A549 (cell line): ENCODE data around the gene MEIS1. TPM values are rescaled to one million over a fixed set of nuclear protein-coding genes. Genes with fewer than 3 reads are reported as not detected.
A peak's percentile ranks its signal among the peaks of the same experiment; 100 is the strongest.

Experiments
- ATAC-seq, 2 experiments: fragments of 200-7000 bp in 1 of 2; fragments of >200 bp in 1 of 2; cut with Nextera tagmentation in 1 of 2; cut with Tn5 transposase in 1 of 2; 3 replicates each; pipeline versions ENCODE4 v1.8.0 to v1.9.1; 2018 to 2020; ENCODE audit warnings: mild to moderate bottlenecking in 1 of 2, moderate library complexity in 1 of 2
- CTCF ChIA-PET: fragments of 300-600 bp; sonication (Branson Sonifier 250); formaldehyde crosslinking; extraction: SDS; loops from one replicate; lab custom pipeline; 2021; ENCODE audit warnings: antibody characterized with exemption, inconsistent platforms; lab: Yijun Ruan, JAX
- POLR2A ChIA-PET: fragments of 350-600 bp; formaldehyde crosslinking; extraction: SDS; loops from one replicate; lab custom pipeline; 2021; ENCODE audit warnings: antibody characterized with exemption, inconsistent platforms; lab: Yijun Ruan, JAX
- DNase-seq, 2 experiments: peaks; one replicate each; pipeline versions ENCODE4 v3.0.0 to v3.0.0-alpha.2; 2011 to 2016; ENCODE audit warnings: low read depth in 1 of 2, low spot score in 1 of 2
- FAIRE-seq: peaks from 2 replicates; lab custom pipeline; 2011; peaks lifted over from hg19 to GRCh38; lab: Jason Lieb, UNC
- H3K27ac ChIP-seq, 2 experiments: fragments of >200 bp; sonication (Bioruptor Twin); formaldehyde crosslinking; 3 replicates each; pipeline ENCODE4 v1.5.1; 2016 to 2017
- H3K4me1 ChIP-seq: fragments of >200 bp; sonication (Bioruptor Twin); formaldehyde crosslinking; 3 replicates; pipeline ENCODE4 v1.6.1; 2016
- H3K4me2 ChIP-seq: fragments of >200 bp; sonication (Bioruptor Twin); formaldehyde crosslinking; 3 replicates; pipeline ENCODE4 v1.6.1; 2016
- H3K4me3 ChIP-seq: fragments of >200 bp; sonication (Bioruptor Twin); formaldehyde crosslinking; 3 replicates; pipeline ENCODE4 v1.5.1; 2016
- H3K9me3 ChIP-seq: fragments of >200 bp; sonication (Bioruptor Twin); formaldehyde crosslinking; 3 replicates; pipeline ENCODE4 v1.6.1; 2016
- BHLHE40 ChIP-seq: IDR thresholded peaks from 2 replicates; pipeline ENCODE4 v1.6.1; 2012; ENCODE audit warnings: low read depth, low read length, inconsistent platforms
- CEBPB ChIP-seq, 2 experiments: fragments of >200 bp in 1 of 2; sonication (Bioruptor Twin) in 1 of 2; formaldehyde crosslinking in 1 of 2; IDR thresholded peaks; 2 replicates each; pipeline ENCODE4 v1.6.1; 2012 to 2016
- EHMT2 ChIP-seq: fragments of 200-600 bp; sonication (generic); IDR thresholded peaks from 2 replicates; pipeline ENCODE4 v1.6.1; 2016; ENCODE audit warnings: antibody characterized with exemption, low read depth, mild to moderate bottlenecking, moderate library complexity
- EP300 ChIP-seq, 2 experiments: fragments of >200 bp; sonication (Bioruptor Twin); formaldehyde crosslinking; IDR thresholded peaks; 2 replicates in 1 of 2; 3 replicates in 1 of 2; pipeline ENCODE4 v1.6.1; 2016 to 2017
- FOSL2 ChIP-seq, 2 experiments: fragments of 450-650 bp in 1 of 2; fragments of >200 bp in 1 of 2; sonication (Bioruptor Twin) in 1 of 2; formaldehyde crosslinking; IDR thresholded peaks; 2 replicates each; pipeline versions ENCODE4 v1.5.0 to v1.6.1; 2016 to 2020; ENCODE audit warnings: mild to moderate bottlenecking in 1 of 2, moderate library complexity in 1 of 2
- GATA3 ChIP-seq: IDR thresholded peaks from 2 replicates; pipeline ENCODE4 v1.6.1; 2012; ENCODE audit warnings: borderline replicate concordance
- HEYL ChIP-seq: fragments of 250-450 bp; sonication (Bioruptor Pico); IDR thresholded peaks from 2 replicates; pipeline ENCODE4 v1.8.0; 2021; ENCODE audit warnings: mild to moderate bottlenecking, moderate library complexity
- HMGXB4 ChIP-seq: fragments of 250-450 bp; sonication (Bioruptor Pico); IDR thresholded peaks from 2 replicates; pipeline ENCODE4 v1.5.0; 2021; ENCODE audit warnings: mild to moderate bottlenecking, moderate library complexity, borderline replicate concordance
- JUN ChIP-seq, 2 experiments: fragments of >200 bp; sonication (Bioruptor Twin); formaldehyde crosslinking; IDR thresholded peaks; 2 replicates in 1 of 2; 3 replicates in 1 of 2; pipeline ENCODE4 v1.6.1; 2016 to 2017
- JUNB ChIP-seq: fragments of >200 bp; sonication (Bioruptor Twin); formaldehyde crosslinking; IDR thresholded peaks from 2 replicates; pipeline ENCODE4 v1.6.1; 2016
- MAX ChIP-seq: IDR thresholded peaks from 2 replicates; pipeline ENCODE4 v1.6.1; 2012
- MAZ ChIP-seq: fragments of 150-350 bp; IDR thresholded peaks from 2 replicates; pipeline ENCODE4 v1.6.1; 2014; ENCODE audit warnings: antibody characterized with exemption, low read depth, low read length, borderline replicate concordance
- PHF8 ChIP-seq: fragments of 200-600 bp; sonication (generic); IDR thresholded peaks from 2 replicates; pipeline ENCODE4 v1.6.1; 2016; ENCODE audit warnings: low read depth, mild to moderate bottlenecking, antibody characterized with exemption, moderate library complexity, borderline replicate concordance
- RAD21 ChIP-seq, 2 experiments: fragments of >200 bp in 1 of 2; sonication (Bioruptor Twin) in 1 of 2; formaldehyde crosslinking in 1 of 2; IDR thresholded peaks in 1 of 2; conservative IDR thresholded peaks in 1 of 2; 2 replicates in 1 of 2; 3 replicates in 1 of 2; pipeline ENCODE4 v1.6.1; 2012 to 2018; ENCODE audit warnings: inconsistent platforms in 1 of 2
- REST ChIP-seq: fragments of 200-600 bp; sonication (generic); IDR thresholded peaks from 2 replicates; pipeline ENCODE4 v1.6.1; 2016; ENCODE audit warnings: antibody characterized with exemption, mild to moderate bottlenecking, moderate library complexity
- WGBS: methylation state at CpG from one replicate; pipeline ENCODE4 v1.1.6; 2017; ENCODE audit errors: missing lambda C conversion rate; 5-methylcytosine and 5-hydroxymethylcytosine counted together
- polyA plus RNA-seq, 4 experiments: library from polyadenylated mRNA; depleted of rRNA in 3 of 4; stranded (reverse); fragments of >200 nt; fragmentation: RNase III in 1 of 4; extraction: RNeasy Plus Mini Kit Qiagen cat#74134 plus additional on column Dnase treatment in 1 of 4; gene quantifications; 2 replicates in 3 of 4; 3 replicates in 1 of 4; pipeline ENCODE4 v1.2.3, GENCODE V29; 2011 to 2017

MEIS1 gene
- polyA plus RNA-seq, 2 of the 4 experiments (the other 2 are of a cell fraction) = 1.9 to 4.2 TPM

GRCh38 chr2:66431846-66432587 lies 2.9 kb upstream of the MEIS1 start:
- Histone ChIP-seq H3K4me1 (peaks cover 13% of the 10 kb centered on the region; the same call in 2 of the 3 replicates), H3K27ac (no peak overlapping the region), H3K4me3 (no peak overlapping the region; the same call in 2 of the 3 replicates), H3K4me2 (peak overlapping the region; percentile 91), H3K9me3 (no peaks in the 10 kb centered on the region)
- ChIA-PET CTCF (interaction anchor here (1.3 to 3.8 kb wide), 3 partner anchors 890 to 1219 kb away, joined by 3 to 13 read pairs (median 3); no protein-coding TSS in a partner anchor), POLR2A (no interaction called here)
- ATAC-seq (no peak), FAIRE-seq (no peak), DNase-seq (no peak)
- TF ChIP-seq EHMT2 = no peak
- TF ChIP-seq JUN (IDR thresholded peaks at IDR 0.05) = no peak
- TF ChIP-seq CEBPB (IDR thresholded peaks at IDR 0.05) = peak; percentile 53 to 66; a peak in 2 of 4 replicates
- 70% methylated on average over 36 of the region's 39 CpGs for WGBS

- H3K27ac ChIP-seq = peak overlapping the region; percentile 70 to 86
- no peak for FAIRE-seq
- 2% methylated on average over 36 of the region's 51 CpGs for WGBS
- POLR2A ChIA-PET = interaction anchor here (0.6 to 2.0 kb wide), 4 partner anchors 25 to 1128 kb away, joined by 3 to 24 read pairs (median 4); no protein-coding TSS in a partner anchor
- H3K4me3 ChIP-seq = peak overlapping the region; percentile 77
- TF ChIP-seq RAD21 (conservative IDR thresholded peaks at IDR 0.05 in 1 of 2, IDR thresholded peaks at IDR 0.05 in 1 of 2) = 0 out of 5 replicates have a peak, but pooled peaks of 1 of the 2 experiments have one; percentile 14
- no peak for TF ChIP-seq REST
- peak in 1 of 2 experiments; percentile 35; a peak in 1 of 4 replicates for TF ChIP-seq CEBPB (IDR thresholded peaks at IDR 0.05)
- no peak for TF ChIP-seq EP300 (IDR thresholded peaks at IDR 0.05)
- TF ChIP-seq HEYL (CRISPR knock-in tag) = no peak
- peak; percentile 64; the same call in 1 of the 2 replicates for TF ChIP-seq GATA3
- no peak for TF ChIP-seq FOSL2 (IDR thresholded peaks at IDR 0.05)
- TF ChIP-seq FOSL2 (CRISPR knock-in tag; IDR thresholded peaks at IDR 0.05) = no peak
- peak; percentile 86 for TF ChIP-seq PHF8
- no peak for TF ChIP-seq JUNB
- TF ChIP-seq HMGXB4 (CRISPR knock-in tag) = no peak
- peak; percentile 29; the same call in 1 of the 2 replicates for TF ChIP-seq MAX
- peak; percentile 41; the same call in 1 of the 2 replicates for TF ChIP-seq BHLHE40
- peak; percentile 90; the same call in 1 of the 2 replicates for TF ChIP-seq MAZ
- peak overlapping the region; percentile 91 for H3K4me2 ChIP-seq
- H3K9me3 ChIP-seq = no peaks in the 10 kb centered on the region
- peak; percentile 73 to 87 for ATAC-seq
- peaks cover 7% of the 10 kb centered on the region; the same call in 1 of the 3 replicates for H3K4me1 ChIP-seq
- CTCF ChIA-PET = interaction anchor here (0.6 to 3.8 kb wide), 16 partner anchors 9 to 1763 kb away, joined by 3 to 32 read pairs (median 3); no protein-coding TSS in a partner anchor
- DNase-seq = peak; percentile 93 to 95
Measured at GRCh38 chr2:66432801-66433694, 1.9 kb upstream of the MEIS1 start.
